GM21528 (cell line): ENCODE data around the gene SHOC1.
A peak's percentile ranks its signal among the peaks of the same experiment; 100 is the strongest.
"Not testable (repeated sequence)": the region's sequence is repeated elsewhere in the genome, so short reads cannot be mapped to it uniquely, and the experiment has no call there.

Experiments used
- ATAC-seq: cut with Tn5 transposase; IDR thresholded peaks from one replicate; pipeline ENCODE4 v1.9.1; 2021; ENCODE audit warnings: mild to moderate bottlenecking, moderate library complexity; ENCODE audit not compliant: unreplicated experiment, low FRiP score

Gene SHOC1

GRCh38 chr9:111805830-111806241 lies 11.1 kb upstream of the SHOC1 start:
- ATAC-seq = no peak

GRCh38 chr9:111805262-111805661 lies 10.5 kb upstream of the SHOC1 start:
- no peak for ATAC-seq

GRCh38 chr9:111804636-111805035 lies 9.9 kb upstream of the SHOC1 start:
- no peak for ATAC-seq

GRCh38 chr9:111803924-111804323 lies 9.2 kb upstream of the SHOC1 start:
- ATAC-seq = no peak

- no peak for ATAC-seq
Measured at GRCh38 chr9:111799915-111800526, 5.3 kb upstream of the SHOC1 start.

GRCh38 chr9:111799506-111799905 lies 4.8 kb upstream of the SHOC1 start:
- ATAC-seq = no peak

- no peak for ATAC-seq
Measured at GRCh38 chr9:111798786-111799185, 4.0 kb upstream of the SHOC1 start.

- ATAC-seq = no peak
Measured at GRCh38 chr9:111795557-111795839, 761 bp upstream of the SHOC1 start.

- not testable (repeated sequence) for ATAC-seq
Measured at GRCh38 chr9:111791821-111792220, 2.9 kb downstream of the SHOC1 start.

GRCh38 chr9:111789881-111790280 lies 4.9 kb downstream of the SHOC1 start:
- ATAC-seq = no peak

GRCh38 chr9:111783857-111784256 lies 10.9 kb downstream of the SHOC1 start:
- no peak for ATAC-seq

- no peak for ATAC-seq
Measured at GRCh38 chr9:111783424-111783823, 11.3 kb downstream of the SHOC1 start.

- no peak for ATAC-seq
Measured at GRCh38 chr9:111766066-111766465, 28.7 kb downstream of the SHOC1 start.

GRCh38 chr9:111762556-111762955 lies 32.2 kb downstream of the SHOC1 start:
- ATAC-seq = no peak

- ATAC-seq = peak; percentile 58
Measured at GRCh38 chr9:111759762-111760639, 34.7 kb downstream of the SHOC1 start.

GRCh38 chr9:111754800-111755199 lies 39.9 kb downstream of the SHOC1 start:
- ATAC-seq = no peak

GRCh38 chr9:111752455-111752854 lies 42.3 kb downstream of the SHOC1 start:
- no peak for ATAC-seq
